Liver (tissue), 9 donors: Measurements from ENCODE around the gene ZSWIM6. TPM values are rescaled to one million over a fixed set of nuclear protein-coding genes. Genes with fewer than 3 reads are reported as not detected.
"Not testable (repeated sequence)": the region's sequence is repeated elsewhere in the genome, so short reads cannot be mapped to it uniquely, and the experiment has no call there.

Experiments
- DNase-seq: peaks from one replicate; pipeline ENCODE4 v3.0.0-alpha.2; 2017; ENCODE audit warnings: low spot score
- H3K27ac ChIP-seq, 2 donors: one replicate each; pipeline ENCODE4 v1.7.0; 2013; ENCODE audit warnings: inconsistent platforms in 2 of 2, low read length in 2 of 2, control low read depth in 1 of 2, low read depth in 1 of 2, mild to moderate bottlenecking in 1 of 2
- H3K27me3 ChIP-seq, 4 donors: one replicate each; pipeline versions ENCODE4 v1.6.1 to v1.7.0; 2013; ENCODE audit warnings: low read length in 3 of 4, inconsistent platforms in 1 of 4, mild to moderate bottlenecking in 1 of 4, moderate library complexity in 1 of 4; ENCODE audit not compliant: control insufficient read depth in 4 of 4, insufficient read depth in 4 of 4
- H3K36me3 ChIP-seq, 4 donors: one replicate each; pipeline versions ENCODE4 v1.6.1 to v1.7.0; 2013; ENCODE audit warnings: low read length in 3 of 4, mild to moderate bottlenecking in 3 of 4, low read depth in 1 of 4, moderate library complexity in 1 of 4; ENCODE audit not compliant: control insufficient read depth in 4 of 4, insufficient read depth in 3 of 4
- H3K4me1 ChIP-seq, 4 donors: one replicate each; pipeline versions ENCODE4 v1.6.1 to v1.7.0; 2013; ENCODE audit warnings: low read length in 3 of 4, mild to moderate bottlenecking in 3 of 4, moderate library complexity in 1 of 4; ENCODE audit not compliant: control insufficient read depth in 4 of 4, insufficient read depth in 4 of 4
- H3K4me3 ChIP-seq, 3 donors: one replicate each; pipeline versions ENCODE4 v1.6.1 to v1.7.0; 2013; ENCODE audit warnings: low read length in 3 of 3, control low read depth in 1 of 3, low read depth in 1 of 3, mild to moderate bottlenecking in 1 of 3
- H3K9ac ChIP-seq, 2 donors: one replicate each; pipeline ENCODE4 v1.7.0; 2013; ENCODE audit warnings: low read length in 2 of 2, mild to moderate bottlenecking in 2 of 2, moderate library complexity in 2 of 2, control low read depth in 1 of 2, low read depth in 1 of 2
- H3K9me3 ChIP-seq, 4 donors: one replicate each; pipeline versions ENCODE4 v1.6.1 to v1.7.0; 2013; ENCODE audit warnings: low read length in 3 of 4; ENCODE audit not compliant: control insufficient read depth in 4 of 4
- EGR1 ChIP-seq, 2 donors: IDR thresholded peaks; 2 replicates each; pipeline ENCODE4 v1.6.1; 2016 to 2018; ENCODE audit warnings: antibody characterized with exemption in 2 of 2, low read depth in 2 of 2
- FOXA1 ChIP-seq: IDR thresholded peaks from 2 replicates; pipeline ENCODE4 v1.6.1; 2016; ENCODE audit warnings: antibody characterized with exemption
- FOXA2 ChIP-seq: IDR thresholded peaks from 2 replicates; pipeline ENCODE4 v1.6.1; 2016; ENCODE audit warnings: antibody characterized with exemption
- GABPA ChIP-seq, 2 donors: IDR thresholded peaks in 1 of 2; conservative IDR thresholded peaks in 1 of 2; 2 replicates each; pipeline ENCODE4 v1.6.1; 2016; ENCODE audit warnings: antibody characterized with exemption in 2 of 2, mild to moderate bottlenecking in 1 of 2, moderate library complexity in 1 of 2
- HNF4A ChIP-seq, 2 donors: conservative IDR thresholded peaks; 2 replicates each; pipeline ENCODE4 v1.6.1; 2016; ENCODE audit warnings: antibody characterized with exemption in 2 of 2, mild to moderate bottlenecking in 2 of 2
- HNF4G ChIP-seq: IDR thresholded peaks from 2 replicates; pipeline ENCODE4 v1.6.1; 2016; ENCODE audit warnings: antibody characterized with exemption
- JUND ChIP-seq, 2 donors: IDR thresholded peaks; 2 replicates each; pipeline ENCODE4 v1.6.1; 2016; ENCODE audit warnings: antibody characterized with exemption in 2 of 2
- RAD21 ChIP-seq, 2 donors: IDR thresholded peaks; 2 replicates each; pipeline ENCODE4 v1.6.1; 2016; ENCODE audit warnings: antibody characterized with exemption in 2 of 2, mild to moderate bottlenecking in 2 of 2
- SP1 ChIP-seq: IDR thresholded peaks from 2 replicates; pipeline ENCODE4 v1.6.1; 2018; ENCODE audit warnings: antibody characterized with exemption, mild to moderate bottlenecking
- TAF1 ChIP-seq: conservative IDR thresholded peaks from 2 replicates; pipeline ENCODE4 v1.6.1; 2016; ENCODE audit warnings: antibody characterized with exemption, mild to moderate bottlenecking
- YY1 ChIP-seq: IDR thresholded peaks from 2 replicates; pipeline ENCODE4 v1.6.1; 2016; ENCODE audit warnings: antibody characterized with exemption, mild to moderate bottlenecking
- WGBS: extraction: QIAGEN DNeasy Blood & Tissue Kit; methylation state at CpG from one replicate; pipeline ENCODE4 v1.1.7; 2013; 5-methylcytosine and 5-hydroxymethylcytosine counted together
- polyA plus RNA-seq, 2 donors: library from polyadenylated mRNA; stranded (reverse) in 1 of 2; unstranded in 1 of 2; fragments of 200-250 nt in 1 of 2; fragments of >200 nt in 1 of 2; fragmentation: Nextera tagmentation in 1 of 2; extraction: Ambion mirVana in 1 of 2; gene quantifications; one replicate each; pipeline versions ENCODE4 v1.2.1 to v1.2.3, GENCODE V29; 2013 to 2015
- total RNA-seq, 2 donors: library from RNA; depleted of rRNA; stranded (reverse); fragments of >200 nt; gene quantifications; one replicate each; pipeline ENCODE4 v1.2.3, GENCODE V29; 2014
- TF ChIP-seq, protein P1 (sequence below): IDR thresholded peaks from 2 replicates; pipeline ENCODE4 v1.6.1; 2016; ENCODE audit warnings: antibody characterized with exemption
- TF ChIP-seq, protein P2 (sequence below): IDR thresholded peaks from 2 replicates; pipeline ENCODE4 v1.6.1; 2016; ENCODE audit warnings: antibody characterized with exemption, mild to moderate bottlenecking
- TF ChIP-seq, protein P3 (sequence below): IDR thresholded peaks from 2 replicates; pipeline ENCODE4 v1.6.1; 2016; ENCODE audit warnings: antibody characterized with exemption
- TF ChIP-seq, protein P4 (sequence below): IDR thresholded peaks from 2 replicates; pipeline ENCODE4 v1.6.1; 2016; ENCODE audit warnings: antibody characterized with exemption
- donor health status: healthy.
- donor health status: healthy.
- donor health status: healthy.
- donor health status: healthy.
- donor health status: healthy.

ZSWIM6 gene
- total and polyA plus RNA-seq, 4 donors: 1.3 to 5.2 (median 3.3) TPM

DNA sequence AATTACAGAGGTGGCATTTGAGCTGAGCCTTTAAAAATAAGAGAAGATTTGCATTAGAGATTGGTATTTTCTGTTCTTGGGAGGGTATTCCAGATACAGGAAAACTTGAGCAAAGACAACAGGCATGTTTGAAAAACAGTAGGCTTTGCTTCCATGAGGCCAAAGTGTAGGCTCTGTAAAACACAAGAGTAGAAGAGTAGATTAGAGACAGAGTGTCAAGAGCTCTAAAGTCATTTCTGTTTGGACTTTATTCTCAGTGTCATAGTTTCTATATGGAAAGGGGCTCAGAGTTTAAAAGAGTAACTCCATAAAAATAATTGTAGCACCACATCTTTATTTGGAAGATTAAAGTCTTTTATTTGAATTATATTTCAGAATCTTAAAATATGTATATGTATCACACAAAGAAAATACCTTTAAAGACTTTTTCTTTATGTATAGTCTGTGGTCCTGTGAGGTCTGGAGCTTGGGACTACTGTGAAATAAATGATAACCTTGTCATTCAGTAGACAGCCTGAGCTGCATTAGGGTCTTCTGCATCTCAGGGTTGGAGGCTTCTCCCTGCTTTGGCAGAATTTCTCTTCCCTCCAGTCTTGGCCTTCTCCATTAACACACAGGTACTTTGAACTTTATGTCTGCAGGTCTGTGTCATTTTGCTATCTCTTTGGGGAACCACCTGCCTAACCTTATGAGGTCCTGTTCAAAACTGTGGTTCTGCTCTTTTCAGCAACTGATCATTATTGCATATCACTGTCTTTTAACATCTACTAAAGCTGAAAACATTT, 73.6 kb downstream of the ZSWIM6 start:
- TF ChIP-seq HNF4G: no peak
- TF ChIP-seq, protein P1, sequence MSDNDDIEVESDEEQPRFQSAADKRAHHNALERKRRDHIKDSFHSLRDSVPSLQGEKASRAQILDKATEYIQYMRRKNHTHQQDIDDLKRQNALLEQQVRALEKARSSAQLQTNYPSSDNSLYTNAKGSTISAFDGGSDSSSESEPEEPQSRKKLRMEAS: no peak
- TF ChIP-seq HNF4A (conservative IDR thresholded peaks at IDR 0.05): peak in 1 of 2 donors; percentile 16
- Histone ChIP-seq H3K27ac (no peak overlapping the region), H3K4me3 (no peak overlapping the region), H3K36me3 (no peaks in the 10 kb centered on the region), H3K4me1 (peaks cover 2 to 32% (median 19%) of the 10 kb centered on the region in 4 donors), H3K9ac (no peak overlapping the region), H3K27me3 (no peaks in the 10 kb centered on the region), H3K9me3 (no peaks in the 10 kb centered on the region)
- no peak for DNase-seq

DNA sequence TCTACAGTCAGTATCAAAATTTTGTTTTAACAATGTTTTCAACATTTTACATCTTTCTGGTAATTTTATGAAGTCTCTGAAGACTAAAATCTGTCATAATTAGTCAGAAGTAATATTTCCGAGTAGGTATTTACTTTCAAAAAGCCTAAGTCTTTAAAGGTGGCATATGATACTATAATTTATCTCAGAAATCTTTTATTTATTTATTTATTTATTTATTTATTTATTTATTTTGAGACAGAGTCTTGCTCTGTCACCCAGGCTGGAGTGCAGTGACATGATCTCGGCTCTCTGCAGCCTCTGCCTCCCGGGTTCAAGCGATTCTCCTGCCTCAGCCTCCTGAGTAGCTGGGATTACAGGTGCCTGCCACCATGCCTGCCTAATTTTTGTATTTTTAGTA, 74.4 kb downstream of the ZSWIM6 start:
- WGBS: 94% methylated on average over 4 of the region's 4 CpGs
- not testable (repeated sequence) for DNase-seq, H3K9ac ChIP-seq, H3K27me3 ChIP-seq, H3K9me3 ChIP-seq, H3K4me3 ChIP-seq, H3K36me3 ChIP-seq, H3K27ac ChIP-seq
- H3K4me1 ChIP-seq: peaks cover 2 to 32% (median 19%) of the 10 kb centered on the region in 4 donors

DNA sequence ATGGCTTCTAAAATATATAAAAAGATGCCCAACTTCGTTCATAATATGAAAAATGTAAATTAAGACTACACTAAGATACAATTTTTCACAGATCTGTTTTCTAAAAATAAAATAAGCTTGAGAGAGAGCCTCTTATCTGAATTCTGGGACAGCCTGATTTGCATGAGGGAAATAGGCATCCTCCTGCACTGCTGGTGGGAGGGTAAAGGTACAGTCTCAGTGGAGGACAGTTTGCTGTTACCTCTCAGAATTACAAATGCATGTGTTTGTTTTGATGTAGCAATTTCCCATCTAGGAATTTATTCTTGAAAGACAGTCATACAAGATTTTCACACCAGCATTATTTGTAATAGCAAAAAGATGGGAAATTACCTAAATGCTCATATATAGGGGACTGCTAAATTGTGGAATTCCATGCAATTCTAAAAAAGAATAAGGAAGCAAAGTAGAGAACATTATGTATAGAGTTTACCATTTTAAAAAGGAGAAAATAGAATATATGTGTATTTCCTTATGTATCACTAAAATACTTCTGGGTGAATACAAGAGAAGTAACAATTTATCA, 75.7 kb downstream of the ZSWIM6 start:
- 34% methylated on average over 1 of the region's 1 CpG for WGBS
- H3K9me3 ChIP-seq: no peaks in the 10 kb centered on the region
- no peak overlapping the region for H3K9ac ChIP-seq
- DNase-seq: no peak
- TF ChIP-seq HNF4A (conservative IDR thresholded peaks at IDR 0.05) (peak; percentile 38 to 55), TAF1 (no peak), FOXA1 (no peak), RAD21 (IDR thresholded peaks at IDR 0.05) (peak in 1 of 2 donors; percentile 36), HNF4G (no peak)
- H3K27me3 ChIP-seq: no peaks in the 10 kb centered on the region
- no peaks in the 10 kb centered on the region for H3K36me3 ChIP-seq
- peaks cover 2 to 29% (median 19%) of the 10 kb centered on the region in 4 donors for H3K4me1 ChIP-seq
- H3K4me3 ChIP-seq: no peak overlapping the region
- H3K27ac ChIP-seq: peak overlapping the region; percentile 35

DNA sequence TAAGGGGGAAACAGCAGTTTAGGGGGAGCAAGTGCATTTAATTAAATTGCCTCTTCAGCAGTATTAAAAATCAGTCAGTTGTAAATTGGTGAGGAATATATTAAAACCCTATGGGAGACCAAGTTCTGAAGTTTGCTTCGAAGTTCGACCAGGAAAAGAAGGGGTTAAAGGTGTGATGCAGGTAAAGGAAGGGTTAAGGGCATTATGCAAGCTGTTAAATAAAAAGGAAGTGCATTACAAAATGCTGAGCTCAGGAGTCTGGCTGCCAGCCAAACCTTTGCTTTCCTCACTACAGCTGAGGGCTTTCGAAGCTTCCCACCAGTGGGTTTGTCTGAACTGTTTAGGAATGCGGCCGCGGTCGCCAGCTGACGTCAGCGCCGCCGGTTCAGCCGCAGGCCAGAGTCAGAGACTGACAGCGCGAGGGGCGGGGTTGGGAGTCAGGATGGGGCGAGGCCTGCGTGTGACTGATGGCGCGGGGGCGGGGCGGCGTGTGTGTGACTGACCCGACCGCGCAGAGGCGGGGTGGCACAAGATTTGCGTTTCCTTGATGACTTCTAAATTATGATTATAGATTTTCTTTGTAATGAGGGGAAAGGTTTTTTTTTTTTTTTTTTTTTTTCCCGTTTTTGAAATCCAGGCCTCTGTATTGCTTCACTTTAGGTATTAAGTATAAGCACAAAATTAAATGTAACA, 76.6 kb downstream of the ZSWIM6 start:
- WGBS: under 1% methylated on average over 28 of the region's 28 CpGs
- Histone ChIP-seq H3K9me3 (no peaks in the 10 kb centered on the region), H3K27me3 (no peaks in the 10 kb centered on the region), H3K36me3 (no peaks in the 10 kb centered on the region), H3K27ac (peak overlapping the region; percentile 50 to 75), H3K9ac (peak overlapping the region; percentile 27 to 80), H3K4me3 (no peak overlapping the region), H3K4me1 (peaks cover 2 to 25% (median 19%) of the 10 kb centered on the region in 4 donors)
- peak; percentile 95 for DNase-seq
- TF ChIP-seq JUND (IDR thresholded peaks at IDR 0.05): peak; percentile 90 to 93
- TF ChIP-seq HNF4A (conservative IDR thresholded peaks at IDR 0.05): peak; percentile 51 to 68
- TF ChIP-seq, protein P2, sequence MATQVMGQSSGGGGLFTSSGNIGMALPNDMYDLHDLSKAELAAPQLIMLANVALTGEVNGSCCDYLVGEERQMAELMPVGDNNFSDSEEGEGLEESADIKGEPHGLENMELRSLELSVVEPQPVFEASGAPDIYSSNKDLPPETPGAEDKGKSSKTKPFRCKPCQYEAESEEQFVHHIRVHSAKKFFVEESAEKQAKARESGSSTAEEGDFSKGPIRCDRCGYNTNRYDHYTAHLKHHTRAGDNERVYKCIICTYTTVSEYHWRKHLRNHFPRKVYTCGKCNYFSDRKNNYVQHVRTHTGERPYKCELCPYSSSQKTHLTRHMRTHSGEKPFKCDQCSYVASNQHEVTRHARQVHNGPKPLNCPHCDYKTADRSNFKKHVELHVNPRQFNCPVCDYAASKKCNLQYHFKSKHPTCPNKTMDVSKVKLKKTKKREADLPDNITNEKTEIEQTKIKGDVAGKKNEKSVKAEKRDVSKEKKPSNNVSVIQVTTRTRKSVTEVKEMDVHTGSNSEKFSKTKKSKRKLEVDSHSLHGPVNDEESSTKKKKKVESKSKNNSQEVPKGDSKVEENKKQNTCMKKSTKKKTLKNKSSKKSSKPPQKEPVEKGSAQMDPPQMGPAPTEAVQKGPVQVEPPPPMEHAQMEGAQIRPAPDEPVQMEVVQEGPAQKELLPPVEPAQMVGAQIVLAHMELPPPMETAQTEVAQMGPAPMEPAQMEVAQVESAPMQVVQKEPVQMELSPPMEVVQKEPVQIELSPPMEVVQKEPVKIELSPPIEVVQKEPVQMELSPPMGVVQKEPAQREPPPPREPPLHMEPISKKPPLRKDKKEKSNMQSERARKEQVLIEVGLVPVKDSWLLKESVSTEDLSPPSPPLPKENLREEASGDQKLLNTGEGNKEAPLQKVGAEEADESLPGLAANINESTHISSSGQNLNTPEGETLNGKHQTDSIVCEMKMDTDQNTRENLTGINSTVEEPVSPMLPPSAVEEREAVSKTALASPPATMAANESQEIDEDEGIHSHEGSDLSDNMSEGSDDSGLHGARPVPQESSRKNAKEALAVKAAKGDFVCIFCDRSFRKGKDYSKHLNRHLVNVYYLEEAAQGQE: peak; percentile 83
- TF ChIP-seq, protein P3, sequence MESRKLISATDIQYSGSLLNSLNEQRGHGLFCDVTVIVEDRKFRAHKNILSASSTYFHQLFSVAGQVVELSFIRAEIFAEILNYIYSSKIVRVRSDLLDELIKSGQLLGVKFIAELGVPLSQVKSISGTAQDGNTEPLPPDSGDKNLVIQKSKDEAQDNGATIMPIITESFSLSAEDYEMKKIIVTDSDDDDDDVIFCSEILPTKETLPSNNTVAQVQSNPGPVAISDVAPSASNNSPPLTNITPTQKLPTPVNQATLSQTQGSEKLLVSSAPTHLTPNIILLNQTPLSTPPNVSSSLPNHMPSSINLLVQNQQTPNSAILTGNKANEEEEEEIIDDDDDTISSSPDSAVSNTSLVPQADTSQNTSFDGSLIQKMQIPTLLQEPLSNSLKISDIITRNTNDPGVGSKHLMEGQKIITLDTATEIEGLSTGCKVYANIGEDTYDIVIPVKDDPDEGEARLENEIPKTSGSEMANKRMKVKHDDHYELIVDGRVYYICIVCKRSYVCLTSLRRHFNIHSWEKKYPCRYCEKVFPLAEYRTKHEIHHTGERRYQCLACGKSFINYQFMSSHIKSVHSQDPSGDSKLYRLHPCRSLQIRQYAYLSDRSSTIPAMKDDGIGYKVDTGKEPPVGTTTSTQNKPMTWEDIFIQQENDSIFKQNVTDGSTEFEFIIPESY: peak; percentile 91
- TF ChIP-seq SP1: peak; percentile 92
- peak; percentile 37 for TF ChIP-seq FOXA2
- TF ChIP-seq TAF1: peak; percentile 23
- TF ChIP-seq, protein P4, sequence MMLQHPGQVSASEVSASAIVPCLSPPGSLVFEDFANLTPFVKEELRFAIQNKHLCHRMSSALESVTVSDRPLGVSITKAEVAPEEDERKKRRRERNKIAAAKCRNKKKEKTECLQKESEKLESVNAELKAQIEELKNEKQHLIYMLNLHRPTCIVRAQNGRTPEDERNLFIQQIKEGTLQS: peak; percentile 88
- peak; percentile 82 to 90 for TF ChIP-seq EGR1 (IDR thresholded peaks at IDR 0.05; ENCODE audit: low read depth in 2 of 2)
- peak; percentile 72 for TF ChIP-seq YY1
- TF ChIP-seq HNF4G: peak; percentile 31
- TF ChIP-seq GABPA (IDR thresholded peaks at IDR 0.05 in 1 of 2, conservative IDR thresholded peaks at IDR 0.05 in 1 of 2): peak; percentile 42 to 82
- TF ChIP-seq FOXA1: peak; percentile 48
- TF ChIP-seq RAD21 (IDR thresholded peaks at IDR 0.05): peak; percentile 69 to 72
